DND-41 (cell line): ENCODE measurements around the gene BACH1.

ENCODE experiments used
- ATAC-seq: fragments of 200-7000 bp; cut with Tn5 transposase; 3 replicates; pipeline ENCODE4 v1.9.1; 2021; ENCODE audit warnings: low read depth; ENCODE audit not compliant: insufficient read depth
- DNase-seq: peaks from one replicate; pipeline ENCODE4 v3.0.0-alpha.2; 2020
- H2AFZ ChIP-seq: 2 replicates; pipeline ENCODE4 v1.6.0; 2012; ENCODE audit warnings: low read depth, low read length
- H3K27ac ChIP-seq: 2 replicates; pipeline ENCODE4 v1.5.1; 2012; ENCODE audit warnings: low read length, inconsistent platforms
- H3K27me3 ChIP-seq: fragments of 200-600 bp; sonication (generic); 2 replicates; pipeline ENCODE4 v1.6.0; 2012; ENCODE audit warnings: low read length, mild to moderate bottlenecking, inconsistent platforms; ENCODE audit not compliant: insufficient read depth, poor library complexity
- H3K36me3 ChIP-seq: 2 replicates; pipeline ENCODE4 v1.5.1; 2012; ENCODE audit warnings: low read length, inconsistent platforms; ENCODE audit not compliant: insufficient read depth
- H3K4me1 ChIP-seq: 2 replicates; pipeline ENCODE4 v1.5.1; 2012; ENCODE audit warnings: mild to moderate bottlenecking, low read length; ENCODE audit not compliant: insufficient read depth
- H3K4me2 ChIP-seq: 2 replicates; pipeline ENCODE4 v1.6.0; 2012; ENCODE audit warnings: mild to moderate bottlenecking, moderate library complexity, low read length, inconsistent platforms; ENCODE audit not compliant: insufficient read depth
- H3K4me3 ChIP-seq, 2 experiments: fragments of 200-600 bp in 1 of 2; shearing (Covaris generic) in 1 of 2; 2 replicates each; pipeline ENCODE4 v1.5.1; 2012 to 2016; ENCODE audit warnings: inconsistent platforms in 2 of 2, low read length in 2 of 2, mild to moderate bottlenecking in 2 of 2, low read depth in 1 of 2, moderate library complexity in 1 of 2
- H3K79me2 ChIP-seq: 2 replicates; pipeline ENCODE4 v1.6.0; 2012; ENCODE audit warnings: low read length, inconsistent platforms; ENCODE audit not compliant: insufficient read depth
- H3K9ac ChIP-seq: 2 replicates; pipeline ENCODE4 v1.6.0; 2012; ENCODE audit warnings: low read depth, mild to moderate bottlenecking, inconsistent platforms, low read length, moderate library complexity
- H3K9me3 ChIP-seq: 2 replicates; pipeline ENCODE4 v1.5.1; 2012; ENCODE audit warnings: low read length, moderate library complexity, mild to moderate bottlenecking, inconsistent platforms; ENCODE audit not compliant: insufficient read depth, severe bottlenecking
- H4K20me1 ChIP-seq: 2 replicates; pipeline ENCODE4 v1.6.0; 2012; ENCODE audit warnings: low read length; ENCODE audit not compliant: insufficient read depth
- EZH2 ChIP-seq: IDR thresholded peaks from 3 replicates; pipeline ENCODE4 v1.6.1; 2012; ENCODE audit warnings: borderline replicate concordance, low read depth, mild to moderate bottlenecking, moderate library complexity, low read length, inconsistent platforms; ENCODE audit not compliant: severe bottlenecking
- TF ChIP-seq, protein P1 (sequence below): IDR thresholded peaks from 2 replicates; pipeline ENCODE4 v1.5.1; 2012; ENCODE audit warnings: borderline replicate concordance, low read length, moderate library complexity, mild to moderate bottlenecking; ENCODE audit not compliant: poor library complexity, severe bottlenecking; ENCODE audit errors: extremely low read depth

The BACH1 gene

DNA sequence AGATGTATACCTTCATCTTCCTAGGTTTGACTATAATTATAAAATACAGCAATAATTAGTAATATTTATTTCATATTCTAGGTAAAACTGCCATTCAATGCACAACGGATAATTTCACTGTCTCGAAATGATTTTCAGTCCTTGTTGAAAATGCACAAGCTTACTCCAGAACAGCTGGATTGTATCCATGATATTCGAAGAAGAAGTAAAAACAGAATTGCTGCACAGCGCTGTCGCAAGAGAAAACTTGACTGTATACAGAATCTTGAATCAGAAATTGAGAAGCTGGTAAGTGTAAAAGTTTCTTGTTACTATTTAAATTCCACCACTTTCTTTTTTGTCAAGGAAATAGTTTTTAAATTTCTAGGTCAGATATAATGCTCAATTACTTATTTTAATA is 30.7 kb downstream of the BACH1 start:
- H3K9ac ChIP-seq: no peak overlapping the region
- H2AFZ ChIP-seq: no peak overlapping the region
- TF ChIP-seq EZH2: no peak
- TF ChIP-seq, protein P1, sequence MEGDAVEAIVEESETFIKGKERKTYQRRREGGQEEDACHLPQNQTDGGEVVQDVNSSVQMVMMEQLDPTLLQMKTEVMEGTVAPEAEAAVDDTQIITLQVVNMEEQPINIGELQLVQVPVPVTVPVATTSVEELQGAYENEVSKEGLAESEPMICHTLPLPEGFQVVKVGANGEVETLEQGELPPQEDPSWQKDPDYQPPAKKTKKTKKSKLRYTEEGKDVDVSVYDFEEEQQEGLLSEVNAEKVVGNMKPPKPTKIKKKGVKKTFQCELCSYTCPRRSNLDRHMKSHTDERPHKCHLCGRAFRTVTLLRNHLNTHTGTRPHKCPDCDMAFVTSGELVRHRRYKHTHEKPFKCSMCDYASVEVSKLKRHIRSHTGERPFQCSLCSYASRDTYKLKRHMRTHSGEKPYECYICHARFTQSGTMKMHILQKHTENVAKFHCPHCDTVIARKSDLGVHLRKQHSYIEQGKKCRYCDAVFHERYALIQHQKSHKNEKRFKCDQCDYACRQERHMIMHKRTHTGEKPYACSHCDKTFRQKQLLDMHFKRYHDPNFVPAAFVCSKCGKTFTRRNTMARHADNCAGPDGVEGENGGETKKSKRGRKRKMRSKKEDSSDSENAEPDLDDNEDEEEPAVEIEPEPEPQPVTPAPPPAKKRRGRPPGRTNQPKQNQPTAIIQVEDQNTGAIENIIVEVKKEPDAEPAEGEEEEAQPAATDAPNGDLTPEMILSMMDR: no peak
- no peaks in the 10 kb centered on the region for H3K4me1 ChIP-seq
- H3K27me3 ChIP-seq: no peaks in the 10 kb centered on the region
- no peak overlapping the region for H3K27ac ChIP-seq
- DNase-seq (no peak), ATAC-seq (no peak)
- peaks cover 52% of the 10 kb centered on the region for H3K79me2 ChIP-seq
- H3K9me3 ChIP-seq: no peaks in the 10 kb centered on the region
- no peak overlapping the region for H3K4me3 ChIP-seq
- no peak overlapping the region for H3K4me2 ChIP-seq
- peaks cover 64% of the 10 kb centered on the region for H3K36me3 ChIP-seq
- H4K20me1 ChIP-seq: peaks cover 16% of the 10 kb centered on the region

DNA sequence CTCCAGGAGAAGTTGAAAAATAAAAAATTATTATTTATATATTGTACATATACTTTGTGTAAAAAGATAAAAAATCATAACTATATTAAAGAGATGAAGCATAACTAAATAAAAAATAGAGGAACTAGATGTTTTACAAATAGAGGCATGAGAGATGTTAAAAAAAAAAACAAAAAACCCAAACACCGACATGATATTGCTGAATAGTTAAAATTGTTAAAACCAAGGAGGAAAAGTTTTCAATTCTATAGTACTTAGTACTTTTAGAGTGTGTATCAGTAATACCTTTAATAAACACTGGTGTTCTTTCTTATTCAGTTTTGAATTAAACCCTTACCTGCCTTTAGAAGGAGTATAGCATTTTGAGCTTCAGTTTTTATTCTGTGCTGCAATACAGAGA is 32.1 kb downstream of the BACH1 start:
- DNase-seq: no peak
- TF ChIP-seq, protein P1: no peak
- no peak for TF ChIP-seq EZH2
- Histone ChIP-seq H3K4me3 (no peak overlapping the region), H2AFZ (no peak overlapping the region), H3K27me3 (no peaks in the 10 kb centered on the region), H3K9me3 (no peaks in the 10 kb centered on the region), H3K27ac (no peak overlapping the region), H3K79me2 (peaks cover 54% of the 10 kb centered on the region), H3K4me1 (no peaks in the 10 kb centered on the region), H3K36me3 (peaks cover 76% of the 10 kb centered on the region), H4K20me1 (peaks cover 25% of the 10 kb centered on the region), H3K9ac (no peak overlapping the region), H3K4me2 (no peak overlapping the region)
- ATAC-seq: no peak

DNA sequence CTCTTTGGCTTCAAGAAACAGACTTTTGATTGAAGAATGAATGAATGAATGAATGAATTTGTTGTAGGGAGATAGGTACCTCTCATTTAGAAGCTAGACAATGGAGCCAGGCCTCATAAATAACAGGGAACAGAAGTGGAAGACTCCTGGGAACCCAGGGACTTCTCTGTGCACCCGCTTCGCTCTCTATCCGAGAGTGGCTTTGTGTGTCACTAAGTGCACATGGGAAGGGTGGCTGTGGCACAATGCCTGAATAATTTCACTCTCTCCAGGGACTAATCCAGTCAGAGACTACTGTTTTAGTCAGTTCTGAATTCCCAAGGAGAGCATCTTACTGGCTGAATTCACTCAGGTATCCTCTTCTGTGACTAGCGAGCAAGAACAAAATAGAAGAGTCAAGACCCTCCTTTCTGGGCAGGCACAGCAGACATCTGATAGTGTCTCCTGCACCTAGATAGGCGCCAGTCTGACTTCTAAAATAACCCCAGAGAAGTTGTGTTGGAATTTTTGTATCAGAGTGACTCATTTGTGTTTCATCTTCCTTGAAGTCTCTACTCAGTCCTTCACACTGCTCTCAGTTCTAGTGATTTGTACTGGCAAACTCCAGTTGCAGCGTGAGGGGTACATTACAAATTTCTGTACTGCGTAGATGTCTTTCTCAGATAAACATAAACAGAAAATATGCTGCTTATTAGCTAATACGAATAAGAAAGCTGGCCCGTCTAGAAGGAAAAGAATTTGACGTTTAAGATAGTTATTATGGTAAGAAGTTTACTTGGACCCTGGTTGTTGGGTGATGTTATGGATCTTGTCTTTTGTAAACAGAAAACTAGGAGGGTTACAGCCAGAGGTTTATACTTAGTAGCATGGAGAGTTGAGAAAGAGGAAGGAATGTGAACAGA is 34.0 kb downstream of the BACH1 start:
- no peak overlapping the region for H3K4me3 ChIP-seq

More for the DNA sequence above, 34.0 kb downstream of the BACH1 start:
- H3K4me2 ChIP-seq: no peak overlapping the region
- H3K27me3 ChIP-seq: no peaks in the 10 kb centered on the region
- H3K9ac ChIP-seq: no peak overlapping the region
- H3K79me2 ChIP-seq: peaks cover 53% of the 10 kb centered on the region
- no peaks in the 10 kb centered on the region for H3K4me1 ChIP-seq
- no peak for DNase-seq
- TF ChIP-seq EZH2: no peak
- TF ChIP-seq, protein P1: no peak
- H3K9me3 ChIP-seq: no peaks in the 10 kb centered on the region
- no peak overlapping the region for H3K27ac ChIP-seq
- H3K36me3 ChIP-seq: peaks cover 67% of the 10 kb centered on the region; the same call in 1 of the 2 replicates
- H4K20me1 ChIP-seq: peaks cover 22% of the 10 kb centered on the region; the same call in 1 of the 2 replicates
- ATAC-seq: no peak
- no peak overlapping the region for H2AFZ ChIP-seq
